Lower leg skin (tissue), 3 donors: ENCODE results near the gene EHMT1.

Source experiments
- POLR2A ChIP-seq, 2 donors: fragments of 450-650 bp; IDR thresholded peaks; one replicate each; pipeline ENCODE4 v1.6.1; 2016 to 2017; ENCODE audit warnings: antibody characterized with exemption in 2 of 2, mild to moderate bottlenecking in 1 of 2, moderate library complexity in 1 of 2
- TF ChIP-seq, protein P1 (sequence below), 3 donors: fragments of 450-650 bp; IDR thresholded peaks; one replicate each; pipeline ENCODE4 v1.5.1; 2016; ENCODE audit warnings: antibody characterized with exemption in 3 of 3, mild to moderate bottlenecking in 3 of 3, moderate library complexity in 2 of 3

DNA sequence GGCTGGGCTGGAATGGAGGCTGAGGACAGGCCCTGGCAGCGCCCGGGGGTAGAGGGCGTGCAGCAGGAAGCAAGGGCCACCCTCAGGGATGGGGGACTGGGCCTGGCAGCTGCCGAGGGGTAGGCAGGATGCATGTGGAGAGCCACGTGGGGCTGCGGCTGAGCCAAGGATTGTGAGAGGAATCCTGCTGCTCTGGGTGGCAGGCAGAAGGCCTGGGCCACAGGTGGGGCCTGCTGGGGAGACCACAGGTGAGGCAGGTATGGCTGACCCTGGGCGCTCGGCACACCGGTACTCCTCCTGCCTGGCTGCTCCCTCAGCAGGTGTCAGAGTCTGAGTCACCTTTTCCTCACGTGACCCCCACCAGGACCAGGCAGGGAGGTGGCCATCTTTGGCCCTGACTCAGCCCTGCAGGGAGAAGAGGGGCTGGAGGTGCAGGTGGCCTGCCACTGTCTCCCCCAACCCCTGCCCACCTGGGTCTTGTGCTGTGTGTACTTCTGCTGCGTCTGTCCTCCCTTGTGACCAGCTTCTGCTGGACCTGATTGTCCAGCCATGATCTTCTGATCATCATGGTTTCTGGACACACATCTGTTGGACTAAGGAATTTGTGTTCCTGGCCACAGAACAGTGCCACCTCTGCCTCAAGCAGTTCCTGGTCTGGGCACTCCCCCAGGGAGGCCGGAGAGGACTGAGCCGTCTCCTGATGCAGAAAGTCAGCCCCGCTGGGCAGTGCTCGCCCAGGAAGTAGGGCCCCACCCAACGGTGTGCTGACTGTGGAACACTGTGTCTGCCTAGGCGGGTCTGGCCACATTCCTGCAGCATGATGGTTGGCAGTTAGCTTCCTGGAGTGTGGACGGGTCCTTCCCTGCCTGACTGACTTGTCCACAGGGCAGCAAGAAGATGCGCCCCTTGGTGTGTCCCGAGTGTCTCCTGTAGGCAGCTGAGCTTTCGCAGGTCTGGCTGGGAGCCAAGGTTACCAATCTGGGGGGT lies 6.9 kb upstream of the EHMT1 start:
- TF ChIP-seq, protein P1, sequence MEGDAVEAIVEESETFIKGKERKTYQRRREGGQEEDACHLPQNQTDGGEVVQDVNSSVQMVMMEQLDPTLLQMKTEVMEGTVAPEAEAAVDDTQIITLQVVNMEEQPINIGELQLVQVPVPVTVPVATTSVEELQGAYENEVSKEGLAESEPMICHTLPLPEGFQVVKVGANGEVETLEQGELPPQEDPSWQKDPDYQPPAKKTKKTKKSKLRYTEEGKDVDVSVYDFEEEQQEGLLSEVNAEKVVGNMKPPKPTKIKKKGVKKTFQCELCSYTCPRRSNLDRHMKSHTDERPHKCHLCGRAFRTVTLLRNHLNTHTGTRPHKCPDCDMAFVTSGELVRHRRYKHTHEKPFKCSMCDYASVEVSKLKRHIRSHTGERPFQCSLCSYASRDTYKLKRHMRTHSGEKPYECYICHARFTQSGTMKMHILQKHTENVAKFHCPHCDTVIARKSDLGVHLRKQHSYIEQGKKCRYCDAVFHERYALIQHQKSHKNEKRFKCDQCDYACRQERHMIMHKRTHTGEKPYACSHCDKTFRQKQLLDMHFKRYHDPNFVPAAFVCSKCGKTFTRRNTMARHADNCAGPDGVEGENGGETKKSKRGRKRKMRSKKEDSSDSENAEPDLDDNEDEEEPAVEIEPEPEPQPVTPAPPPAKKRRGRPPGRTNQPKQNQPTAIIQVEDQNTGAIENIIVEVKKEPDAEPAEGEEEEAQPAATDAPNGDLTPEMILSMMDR (IDR thresholded peaks at IDR 0.05) = no peak
- TF ChIP-seq POLR2A (IDR thresholded peaks at IDR 0.05) = no peak
